K562 (cell line): ENCODE measurements around the gene SLC9A3. TPM values are rescaled to one million over a fixed set of nuclear protein-coding genes. Genes with fewer than 3 reads are reported as not detected.

Experiments used
- ATF6 ChIP-seq: sonication (generic); formaldehyde crosslinking; IDR thresholded peaks from 2 replicates; pipeline ENCODE4 v1.4.0; 2020; ENCODE audit warnings: mild to moderate bottlenecking, missing genetic modification reagents
- CREB1 ChIP-seq, 2 experiments: sonication (generic) in 1 of 2; formaldehyde crosslinking in 1 of 2; IDR thresholded peaks; 2 replicates each; pipeline versions ENCODE4 v1.6.1 to v1.8.0; 2012 to 2022; ENCODE audit warnings: inconsistent platforms in 1 of 2, mild to moderate bottlenecking in 1 of 2, missing genetic modification reagents in 1 of 2, moderate library complexity in 1 of 2
- EGR1 ChIP-seq: fragments of 450-650 bp; conservative IDR thresholded peaks from 2 replicates; pipeline ENCODE4 v1.6.1; 2017; ENCODE audit warnings: mild to moderate bottlenecking
- ELF1 ChIP-seq: fragments of 200-800 bp; sonication (Bioruptor generic); IDR thresholded peaks from 2 replicates; pipeline ENCODE4 v1.6.1; 2016; ENCODE audit warnings: missing genetic modification characterization, missing compliant biosample characterization
- HMGXB4 ChIP-seq: sonication (generic); formaldehyde crosslinking; IDR thresholded peaks from 2 replicates; pipeline ENCODE4 v1.8.1; 2023; ENCODE audit warnings: mild to moderate bottlenecking, missing genetic modification reagents
- KDM5B ChIP-seq: fragments of 200-600 bp; sonication (generic); IDR thresholded peaks from 2 replicates; pipeline ENCODE4 v1.6.1; 2012; ENCODE audit warnings: low read depth, mild to moderate bottlenecking, moderate library complexity, low read length, control low read depth, inconsistent platforms; ENCODE audit not compliant: insufficient replicate concordance
- MAZ ChIP-seq, 2 experiments: fragments of 450-650 bp in 1 of 2; sonication (generic) in 1 of 2; formaldehyde crosslinking; IDR thresholded peaks in 1 of 2; conservative IDR thresholded peaks in 1 of 2; 2 replicates each; pipeline versions ENCODE4 v1.4.0 to v1.5.0; 2020; ENCODE audit warnings: mild to moderate bottlenecking in 1 of 2, missing genetic modification reagents in 1 of 2
- NKRF ChIP-seq: fragments of 450-650 bp; IDR thresholded peaks from 2 replicates; pipeline ENCODE4 v1.6.1; 2016; ENCODE audit warnings: borderline replicate concordance
- POLR2A ChIP-seq: fragments of 450-650 bp; conservative IDR thresholded peaks from 2 replicates; pipeline ENCODE4 v1.6.1; 2016
- TFAP4 ChIP-seq: sonication (generic); formaldehyde crosslinking; IDR thresholded peaks from 2 replicates; pipeline ENCODE4 v1.8.0; 2022; ENCODE audit warnings: missing genetic modification reagents, mild to moderate bottlenecking, moderate library complexity, borderline replicate concordance
- polyA plus RNA-seq, 8 experiments: library from polyadenylated mRNA; depleted of rRNA in 4 of 8; stranded (reverse) in 5 of 8; unstranded in 3 of 8; fragments of >200 nt; fragmentation: Nextera tagmentation in 2 of 8; fragmentation: Illumina TruSeq in 1 of 8; extraction: Ambion mirVana in 2 of 8; extraction: Trizol in 1 of 8; gene quantifications; 2 replicates each; pipeline versions ENCODE4 v1.2.1 to v1.2.3, GENCODE V29; 2011 to 2014; ENCODE audit warnings: inconsistent platforms in 1 of 8, missing spikeins in 1 of 8
- total RNA-seq, 7 experiments: library from RNA; depleted of rRNA in 6 of 7; stranded (reverse); fragments of >200 nt in 6 of 7; fragmentation: Illumina TruSeq in 2 of 7; extraction: Trizol in 2 of 7; gene quantifications; 2 replicates each; pipeline versions ENCODE4 v1.2.1 to v1.2.3, GENCODE V29; 2011 to 2021; ENCODE audit warnings: low replicate concordance in 1 of 7

The SLC9A3 gene
- total and polyA plus RNA-seq, 9 of the 15 experiments (the other 6 are each of a cell fraction or from before 2014, with no cell fraction given), result 1.5 to 5.8 (median 3.7) TPM; not detected in 2

DNA sequence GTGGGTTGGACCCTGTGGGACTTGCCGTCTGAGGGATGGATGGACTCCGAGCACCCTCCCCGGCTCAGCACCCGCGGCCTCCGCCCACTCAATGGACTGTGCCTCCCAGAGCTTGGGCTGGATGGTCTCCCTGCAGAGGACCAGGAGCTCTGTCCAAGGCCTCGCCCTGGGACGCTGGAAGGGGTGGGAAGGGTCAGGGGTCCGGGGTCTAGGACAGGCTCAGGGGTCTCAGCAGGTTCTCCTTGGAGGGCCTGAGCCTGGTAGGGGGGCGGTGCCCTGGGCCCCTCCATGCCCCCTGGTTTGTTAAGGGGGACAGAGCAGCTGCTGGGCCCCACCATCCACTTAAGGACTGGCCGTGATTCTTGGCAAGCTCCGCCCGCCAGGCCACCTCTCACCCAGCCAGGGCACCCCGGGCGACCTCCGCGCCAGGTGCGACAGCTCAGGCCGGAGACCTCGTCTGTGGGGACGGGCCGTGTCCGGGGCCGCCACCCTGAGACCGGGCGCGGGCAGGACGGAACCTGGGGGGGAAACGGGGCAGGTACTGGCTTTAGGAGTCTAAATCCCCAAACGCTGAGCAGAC is 52.1 kb downstream of the SLC9A3 start (continued):
- peak; percentile 32; the same call in 1 of the 2 replicates for TF ChIP-seq TFAP4 (CRISPR knock-in tag)
- TF ChIP-seq ELF1 (tag), result peak; percentile 32; the same call in 1 of the 2 replicates
- TF ChIP-seq POLR2A, result peak; percentile 39; the same call in 1 of the 2 replicates
- no peak for TF ChIP-seq CREB1 (IDR thresholded peaks at IDR 0.05)
- peak; percentile 7; the same call in 1 of the 2 replicates for TF ChIP-seq CREB1 (CRISPR knock-in tag; IDR thresholded peaks at IDR 0.05)
- peak; percentile 8 for TF ChIP-seq KDM5B
- TF ChIP-seq NKRF, result 0 out of 2 replicates have a peak, but pooled peaks have one; percentile 34
- TF ChIP-seq ATF6 (CRISPR knock-in tag), result 0 out of 2 replicates have a peak, but pooled peaks have one; percentile 7
- TF ChIP-seq HMGXB4 (CRISPR knock-in tag), result no peak
- TF ChIP-seq EGR1, result peak; percentile 85
- TF ChIP-seq MAZ (CRISPR knock-in tag; conservative IDR thresholded peaks at IDR 0.05 in 1 of 2, IDR thresholded peaks at IDR 0.05 in 1 of 2), result 0 out of 4 replicates have a peak, but pooled peaks have one; percentile 11 to 25
